HepG2 (cell line): ENCODE measurements around the gene ZNF500. TPM values are rescaled to one million over a fixed set of nuclear protein-coding genes. Genes with fewer than 3 reads are reported as not detected.

Source experiments
- ATF7-NPFF ChIP-seq: sonication (generic); formaldehyde crosslinking; IDR thresholded peaks from 2 replicates; pipeline ENCODE4 v1.8.1; 2023; ENCODE audit warnings: mild to moderate bottlenecking, low read depth, missing genetic modification reagents, moderate library complexity
- CENPX ChIP-seq: sonication (generic); formaldehyde crosslinking; IDR thresholded peaks from 2 replicates; pipeline ENCODE4 v1.9.0; 2021; ENCODE audit warnings: mild to moderate bottlenecking, missing genetic modification reagents, moderate library complexity
- FOXK2 ChIP-seq: fragments of 450-650 bp; IDR thresholded peaks from 2 replicates; pipeline ENCODE4 v1.6.1; 2016
- HNF1A ChIP-seq, 2 experiments: sonication (generic) in 1 of 2; formaldehyde crosslinking in 1 of 2; IDR thresholded peaks; 2 replicates each; pipeline versions ENCODE4 v1.4.0 to v1.6.1; 2016 to 2020; ENCODE audit warnings: borderline replicate concordance in 1 of 2, low read depth in 1 of 2, mild to moderate bottlenecking in 1 of 2, missing genetic modification reagents in 1 of 2
- KLF6 ChIP-seq: IDR thresholded peaks from 2 replicates; pipeline ENCODE4 v1.8.0; 2016; ENCODE audit warnings: missing biosample characterization, missing genetic modification reagents
- KLF9 ChIP-seq: IDR thresholded peaks from 2 replicates; pipeline ENCODE4 v1.6.1; 2016; ENCODE audit warnings: low read depth
- MBD4 ChIP-seq: IDR thresholded peaks from 2 replicates; pipeline ENCODE4 v1.6.1; 2012; ENCODE audit warnings: low read length, inconsistent platforms, borderline replicate concordance
- NFE2L2 ChIP-seq: fragments of 150-350 bp; IDR thresholded peaks from 2 replicates; pipeline ENCODE4 v1.6.1; 2014; ENCODE audit warnings: low read length
- ZBTB10 ChIP-seq: sonication (generic); formaldehyde crosslinking; IDR thresholded peaks from 2 replicates; pipeline ENCODE4 v1.4.0; 2020; ENCODE audit warnings: missing genetic modification reagents, borderline replicate concordance
- ZNF431 ChIP-seq: sonication (generic); formaldehyde crosslinking; IDR thresholded peaks from 2 replicates; pipeline ENCODE4 v1.9.0; 2022; ENCODE audit warnings: missing genetic modification reagents, low read depth, mild to moderate bottlenecking, borderline replicate concordance
- ZNF543 ChIP-seq: sonication (generic); formaldehyde crosslinking; IDR thresholded peaks from 2 replicates; pipeline ENCODE4 v1.4.0; 2020; ENCODE audit warnings: mild to moderate bottlenecking, missing genetic modification reagents
- ZNF761 ChIP-seq: sonication (generic); formaldehyde crosslinking; conservative IDR thresholded peaks from 2 replicates; pipeline ENCODE4 v1.4.0; 2020; ENCODE audit warnings: mild to moderate bottlenecking, missing genetic modification reagents
- polyA plus RNA-seq, 8 experiments: library from polyadenylated mRNA; depleted of rRNA in 3 of 8; stranded (reverse) in 7 of 8; unstranded in 1 of 8; fragments of >200 nt; fragmentation: Illumina TruSeq in 4 of 8; extraction: Trizol in 4 of 8; gene quantifications; 2 replicates each; pipeline versions ENCODE4 v1.2.1 to v1.2.3, GENCODE V29; 2011 to 2016; ENCODE audit warnings: low read depth in 4 of 8, missing spikeins in 1 of 8, mixed read lengths in 1 of 8; ENCODE audit not compliant: insufficient read depth in 1 of 8
- total RNA-seq, 5 experiments: library from RNA; depleted of rRNA; stranded (reverse); fragments of >200 nt; fragmentation: Illumina TruSeq; extraction: Trizol; gene quantifications; 2 replicates each; pipeline ENCODE4 v1.2.3, GENCODE V29; 2016; ENCODE audit warnings: low read depth in 1 of 5
- TF ChIP-seq, protein P1 (sequence below): sonication (generic); formaldehyde crosslinking; IDR thresholded peaks from one replicate; pipeline ENCODE4 v1.5.1; 2020; ENCODE audit warnings: mild to moderate bottlenecking, missing genetic modification reagents; ENCODE audit errors: not compliant biosample characterization
- TF ChIP-seq, protein P2 (sequence below): sonication (generic); formaldehyde crosslinking; IDR thresholded peaks from 2 replicates; pipeline ENCODE4 v1.9.0; 2021; ENCODE audit warnings: missing genetic modification reagents, mild to moderate bottlenecking, borderline replicate concordance

Gene ZNF500
- total and polyA plus RNA-seq, 2 of the 13 experiments (the other 11 are each of a cell fraction or from before 2014, with no cell fraction given), result 6.1 to 12.2 TPM

- TF ChIP-seq, protein P1, sequence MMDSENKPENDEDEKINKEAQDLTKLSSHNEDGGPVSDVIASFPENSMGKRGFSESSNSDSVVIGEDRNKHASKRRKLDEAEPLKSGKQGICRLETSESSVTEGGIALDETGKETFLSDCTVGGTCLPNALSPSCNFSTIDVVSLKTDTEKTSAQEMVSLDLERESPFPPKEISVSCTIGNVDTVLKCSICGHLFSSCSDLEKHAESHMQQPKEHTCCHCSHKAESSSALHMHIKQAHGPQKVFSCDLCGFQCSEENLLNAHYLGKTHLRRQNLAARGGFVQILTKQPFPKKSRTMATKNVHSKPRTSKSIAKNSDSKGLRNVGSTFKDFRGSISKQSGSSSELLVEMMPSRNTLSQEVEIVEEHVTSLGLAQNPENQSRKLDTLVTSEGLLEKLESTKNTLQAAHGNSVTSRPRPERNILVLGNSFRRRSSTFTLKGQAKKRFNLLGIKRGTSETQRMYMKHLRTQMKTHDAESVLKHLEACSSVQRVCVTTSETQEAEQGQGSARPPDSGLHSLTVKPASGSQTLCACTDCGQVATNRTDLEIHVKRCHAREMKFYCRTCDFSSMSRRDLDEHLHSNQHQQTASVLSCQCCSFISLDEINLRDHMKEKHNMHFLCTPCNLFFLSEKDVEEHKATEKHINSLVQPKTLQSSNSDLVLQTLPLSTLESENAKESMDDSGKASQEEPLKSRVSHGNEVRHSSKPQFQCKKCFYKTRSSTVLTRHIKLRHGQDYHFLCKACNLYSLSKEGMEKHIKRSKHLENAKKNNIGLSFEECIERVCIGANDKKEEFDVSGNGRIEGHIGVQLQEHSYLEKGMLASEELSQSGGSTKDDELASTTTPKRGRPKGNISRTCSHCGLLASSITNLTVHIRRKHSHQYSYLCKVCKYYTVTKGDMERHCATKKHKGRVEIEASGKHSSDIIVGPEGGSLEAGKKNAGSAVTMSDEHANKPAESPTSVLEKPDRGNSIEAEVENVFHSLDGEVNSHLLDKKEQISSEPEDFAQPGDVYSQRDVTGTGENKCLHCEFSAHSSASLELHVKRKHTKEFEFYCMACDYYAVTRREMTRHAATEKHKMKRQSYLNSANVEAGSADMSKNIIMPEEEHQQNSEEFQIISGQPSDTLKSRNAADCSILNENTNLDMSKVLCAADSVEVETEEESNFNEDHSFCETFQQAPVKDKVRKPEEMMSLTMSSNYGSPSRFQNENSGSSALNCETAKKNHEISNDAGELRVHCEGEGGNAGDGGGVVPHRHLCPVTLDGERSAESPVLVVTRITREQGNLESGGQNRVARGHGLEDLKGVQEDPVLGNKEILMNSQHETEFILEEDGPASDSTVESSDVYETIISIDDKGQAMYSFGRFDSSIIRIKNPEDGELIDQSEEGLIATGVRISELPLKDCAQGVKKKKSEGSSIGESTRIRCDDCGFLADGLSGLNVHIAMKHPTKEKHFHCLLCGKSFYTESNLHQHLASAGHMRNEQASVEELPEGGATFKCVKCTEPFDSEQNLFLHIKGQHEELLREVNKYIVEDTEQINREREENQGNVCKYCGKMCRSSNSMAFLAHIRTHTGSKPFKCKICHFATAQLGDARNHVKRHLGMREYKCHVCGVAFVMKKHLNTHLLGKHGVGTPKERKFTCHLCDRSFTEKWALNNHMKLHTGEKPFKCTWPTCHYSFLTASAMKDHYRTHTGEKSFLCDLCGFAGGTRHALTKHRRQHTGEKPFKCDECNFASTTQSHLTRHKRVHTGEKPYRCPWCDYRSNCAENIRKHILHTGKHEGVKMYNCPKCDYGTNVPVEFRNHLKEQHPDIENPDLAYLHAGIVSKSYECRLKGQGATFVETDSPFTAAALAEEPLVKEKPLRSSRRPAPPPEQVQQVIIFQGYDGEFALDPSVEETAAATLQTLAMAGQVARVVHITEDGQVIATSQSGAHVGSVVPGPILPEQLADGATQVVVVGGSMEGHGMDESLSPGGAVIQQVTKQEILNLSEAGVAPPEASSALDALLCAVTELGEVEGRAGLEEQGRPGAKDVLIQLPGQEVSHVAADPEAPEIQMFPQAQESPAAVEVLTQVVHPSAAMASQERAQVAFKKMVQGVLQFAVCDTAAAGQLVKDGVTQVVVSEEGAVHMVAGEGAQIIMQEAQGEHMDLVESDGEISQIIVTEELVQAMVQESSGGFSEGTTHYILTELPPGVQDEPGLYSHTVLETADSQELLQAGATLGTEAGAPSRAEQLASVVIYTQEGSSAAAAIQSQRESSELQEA, result no peak
- TF ChIP-seq ZNF543 (CRISPR knock-in tag) (no peak), NFE2L2 (no peak), KLF6 (CRISPR knock-in tag) (no peak), KLF9 (CRISPR knock-in tag) (no peak), ZNF431 (CRISPR knock-in tag) (no peak), FOXK2 (no peak), ATF7-NPFF (CRISPR knock-in tag) (no peak), CENPX (CRISPR knock-in tag) (no peak), MBD4 (no peak), HNF1A (IDR thresholded peaks at IDR 0.05; ENCODE audit: low read depth) (no peak), HNF1A (CRISPR knock-in tag; IDR thresholded peaks at IDR 0.05; ENCODE audit: borderline replicate concordance) (no peak; the same call in 1 of the 2 replicates), ZNF761 (no peak), ZBTB10 (CRISPR knock-in tag) (no peak)
- TF ChIP-seq, protein P2, sequence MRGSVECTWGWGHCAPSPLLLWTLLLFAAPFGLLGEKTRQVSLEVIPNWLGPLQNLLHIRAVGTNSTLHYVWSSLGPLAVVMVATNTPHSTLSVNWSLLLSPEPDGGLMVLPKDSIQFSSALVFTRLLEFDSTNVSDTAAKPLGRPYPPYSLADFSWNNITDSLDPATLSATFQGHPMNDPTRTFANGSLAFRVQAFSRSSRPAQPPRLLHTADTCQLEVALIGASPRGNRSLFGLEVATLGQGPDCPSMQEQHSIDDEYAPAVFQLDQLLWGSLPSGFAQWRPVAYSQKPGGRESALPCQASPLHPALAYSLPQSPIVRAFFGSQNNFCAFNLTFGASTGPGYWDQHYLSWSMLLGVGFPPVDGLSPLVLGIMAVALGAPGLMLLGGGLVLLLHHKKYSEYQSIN (CRISPR knock-in tag), result no peak
Observed at GRCh38 chr16:4702466-4702808, 64.5 kb downstream of the ZNF500 start (continued).
